Activated naive CD4-positive, alpha-beta T cell treated with anti-CD3 and anti-CD28 coated beads, Interleukin-2, amount 10 ng/mL, durations not matched to agents 7 days and 5 days (primary cell): ENCODE results near the gene MORC2.
A peak's percentile ranks its signal among the peaks of the same experiment; 100 is the strongest.

Experiments
- CTCF ChIA-PET: fragments of 350-600 bp; sonication (Branson Sonifier 250); formaldehyde crosslinking; loops from one replicate; lab custom pipeline; 2021; ENCODE audit warnings: antibody characterized with exemption; lab: Charles Lee
- DNase-seq: peaks from one replicate; pipeline ENCODE4 v3.0.0-alpha.2; 2020
- H3K27ac Mint-ChIP-seq: one replicate; pipeline ENCODE4 v1.8.0; 2021; ENCODE audit warnings: mild to moderate bottlenecking, moderate library complexity, mixed read lengths
- H3K27me3 Mint-ChIP-seq: one replicate; pipeline ENCODE4 v1.8.0; 2021; ENCODE audit warnings: mild to moderate bottlenecking, mixed read lengths
- H3K36me3 Mint-ChIP-seq: one replicate; pipeline ENCODE4 v1.8.0; 2021; ENCODE audit warnings: mixed read lengths
- H3K4me1 Mint-ChIP-seq: one replicate; pipeline ENCODE4 v1.8.0; 2021; ENCODE audit warnings: mixed read lengths
- H3K4me3 Mint-ChIP-seq: one replicate; pipeline ENCODE4 v1.8.0; 2021; ENCODE audit warnings: mild to moderate bottlenecking, moderate library complexity, mixed read lengths
- H3K9me3 Mint-ChIP-seq: one replicate; pipeline ENCODE4 v1.8.0; 2021; ENCODE audit warnings: mixed read lengths

The MORC2 gene

DNA sequence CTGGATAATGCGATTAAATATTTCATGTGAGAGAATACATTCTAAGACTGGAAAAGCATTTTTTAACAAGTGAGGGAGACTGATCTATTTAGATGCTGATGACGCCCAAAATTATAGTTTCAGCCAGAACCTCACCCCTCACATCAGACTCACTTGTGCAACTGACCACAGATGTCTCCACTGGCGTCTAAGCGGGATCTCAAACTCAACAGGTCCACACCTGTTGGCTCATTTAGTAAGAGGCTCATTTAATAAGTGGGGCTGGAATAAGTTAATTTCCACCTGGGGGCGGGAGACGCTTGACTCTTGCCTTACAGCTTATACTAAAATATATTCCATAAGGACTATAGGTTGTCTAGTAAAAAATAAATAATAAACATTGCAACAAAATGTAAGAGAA, 47.5 kb downstream of the MORC2 start:
- peaks cover 18% of the 10 kb centered on the region for H3K4me1 Mint-ChIP-seq
- no peaks in the 10 kb centered on the region for H3K27me3 Mint-ChIP-seq
- H3K36me3 Mint-ChIP-seq: peaks cover 23% of the 10 kb centered on the region
- H3K9me3 Mint-ChIP-seq: no peaks in the 10 kb centered on the region
- CTCF ChIA-PET: interaction anchor here (0.7 to 3.5 kb wide), 12 partner anchors 19 to 372 kb away, joined by 3 to 27 read pairs (median 4); partner anchors contain the start of gene SMTN
- DNase-seq: no peak
- peak overlapping the region; percentile 17 for H3K27ac Mint-ChIP-seq
- peak overlapping the region; percentile 72 for H3K4me3 Mint-ChIP-seq

DNA sequence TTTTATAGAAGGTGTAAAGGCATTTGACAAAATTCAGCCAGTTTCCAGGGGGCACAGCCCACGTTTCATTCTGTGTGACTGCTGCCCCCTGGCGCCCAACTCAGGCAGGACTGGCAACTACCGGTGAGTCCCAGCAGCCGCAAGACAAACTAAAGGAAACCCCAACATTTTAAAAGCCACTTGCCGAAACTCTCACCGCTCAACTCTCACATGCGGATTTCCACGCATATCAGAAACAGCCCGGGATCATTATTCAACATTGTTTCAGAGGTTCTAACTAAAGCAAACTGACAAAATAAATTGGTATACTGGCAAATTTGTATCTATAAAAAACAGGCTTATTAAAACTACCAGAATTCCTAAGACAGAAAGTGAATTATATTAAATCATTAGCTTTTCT, 48.2 kb downstream of the MORC2 start:
- Mint-ChIP-seq H3K4me1 (peaks cover 18% of the 10 kb centered on the region), H3K9me3 (no peaks in the 10 kb centered on the region), H3K27me3 (no peaks in the 10 kb centered on the region), H3K4me3 (peak overlapping the region; percentile 33), H3K36me3 (peaks cover 20% of the 10 kb centered on the region), H3K27ac (no peak overlapping the region)
- CTCF ChIA-PET: interaction anchor here (0.6 to 3.5 kb wide), 22 partner anchors 10 to 279 kb away, joined by 3 to 27 read pairs (median 4); partner anchors contain the start of gene SMTN
- DNase-seq: peak; percentile 89

DNA sequence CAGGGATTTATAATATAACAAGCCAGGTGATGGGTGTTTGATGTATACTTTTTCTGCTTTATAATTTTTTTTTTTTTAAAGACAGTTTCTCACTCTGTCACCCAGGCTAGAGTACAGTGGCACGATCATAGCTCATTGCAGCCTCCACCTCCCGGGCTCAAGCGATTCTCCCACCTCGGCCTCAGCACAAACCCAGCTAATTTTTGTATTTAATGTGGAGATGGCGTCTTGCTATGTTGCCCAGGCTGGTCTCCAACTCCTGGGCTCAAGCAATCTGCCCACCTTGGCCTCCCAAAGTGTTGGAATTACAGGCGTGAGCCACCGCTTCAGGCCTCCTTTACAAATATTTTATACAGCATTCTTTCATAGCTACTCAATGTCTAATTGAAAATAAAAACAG, 48.6 kb downstream of the MORC2 start:
- Mint-ChIP-seq H3K27ac (no peak overlapping the region), H3K9me3 (no peaks in the 10 kb centered on the region), H3K36me3 (peaks cover 18% of the 10 kb centered on the region), H3K4me1 (peaks cover 18% of the 10 kb centered on the region), H3K27me3 (no peaks in the 10 kb centered on the region), H3K4me3 (no peak overlapping the region)
- CTCF ChIA-PET: interaction anchor here (0.6 to 3.5 kb wide), 21 partner anchors 9 to 278 kb away, joined by 3 to 27 read pairs (median 4); no protein-coding TSS in a partner anchor
- DNase-seq: no peak

DNA sequence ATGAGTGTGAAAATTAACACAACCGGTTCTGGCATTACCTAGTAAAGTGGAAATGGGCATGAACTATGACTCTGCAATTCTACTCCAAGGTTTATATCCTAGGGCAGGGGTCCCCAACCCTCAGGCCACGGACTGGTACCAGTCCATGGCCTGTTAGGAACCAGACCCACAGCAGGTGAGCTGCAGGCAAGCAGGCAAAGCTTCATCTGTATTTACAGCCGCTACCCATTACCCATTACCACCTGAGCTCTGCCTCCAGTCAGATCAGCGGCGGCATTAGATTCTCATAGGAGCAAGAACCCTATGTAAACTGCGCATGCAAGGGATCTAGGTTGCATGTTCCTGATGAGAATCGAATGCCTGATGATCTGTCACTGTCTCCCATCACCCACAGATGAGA, 49.8 kb downstream of the MORC2 start:
- no peak overlapping the region for H3K4me3 Mint-ChIP-seq
- no peaks in the 10 kb centered on the region for H3K9me3 Mint-ChIP-seq
- CTCF ChIA-PET: interaction anchor here (0.8 to 3.5 kb wide), 4 partner anchors 10 to 164 kb away, joined by 3 to 27 read pairs (median 12); no protein-coding TSS in a partner anchor
- no peaks in the 10 kb centered on the region for H3K27me3 Mint-ChIP-seq
- no peak for DNase-seq
- H3K36me3 Mint-ChIP-seq: peaks cover 8% of the 10 kb centered on the region
- no peak overlapping the region for H3K27ac Mint-ChIP-seq
- peaks cover 18% of the 10 kb centered on the region for H3K4me1 Mint-ChIP-seq

DNA sequence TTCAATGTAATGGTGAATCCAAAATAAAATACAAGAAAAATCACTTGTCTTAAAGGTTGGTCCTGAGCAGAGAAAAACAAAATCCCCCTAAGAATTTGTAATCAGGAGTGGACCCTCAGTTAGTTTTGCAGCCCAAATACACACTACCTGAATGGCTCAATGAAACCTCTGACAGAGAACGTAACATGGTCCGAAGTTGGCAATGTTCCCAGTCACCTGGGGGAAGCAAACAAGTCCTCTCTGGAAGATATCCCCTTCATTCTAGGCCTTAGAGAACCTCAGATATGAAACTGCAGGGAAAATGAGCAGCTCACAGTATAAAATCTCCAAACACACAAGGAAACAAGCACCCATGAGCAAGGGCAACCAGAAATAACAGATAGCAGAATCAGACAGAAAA, 58.2 kb downstream of the MORC2 start:
- H3K27ac Mint-ChIP-seq: no peak overlapping the region
- H3K4me1 Mint-ChIP-seq: no peaks in the 10 kb centered on the region
- CTCF ChIA-PET: interaction anchor here (0.8 to 1.3 kb wide), 2 partner anchors 9 to 155 kb away, joined by 3 to 6 read pairs; no protein-coding TSS in a partner anchor
- no peaks in the 10 kb centered on the region for H3K9me3 Mint-ChIP-seq
- H3K4me3 Mint-ChIP-seq: no peak overlapping the region
- no peak for DNase-seq
- H3K27me3 Mint-ChIP-seq: no peaks in the 10 kb centered on the region
- H3K36me3 Mint-ChIP-seq: no peaks in the 10 kb centered on the region

DNA sequence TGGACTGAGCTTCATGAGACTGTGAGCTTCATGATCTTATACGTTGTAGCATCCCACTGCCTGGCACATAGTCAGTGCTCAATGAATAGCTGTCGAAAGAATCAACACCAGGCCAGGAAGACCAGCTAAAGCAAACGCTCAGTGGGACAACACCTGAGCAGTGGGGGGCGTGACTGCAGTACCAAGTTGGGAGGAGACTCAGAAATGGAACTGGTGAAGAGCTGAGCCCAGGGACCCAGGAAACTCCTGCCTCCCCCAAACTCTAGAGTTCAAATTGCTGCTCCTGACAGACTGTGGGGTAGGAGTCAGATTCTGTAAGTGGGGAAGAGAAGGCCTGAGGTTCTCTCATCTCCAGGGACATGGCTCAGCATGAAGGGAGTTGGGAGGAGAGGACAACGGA, 59.3 kb downstream of the MORC2 start:
- Mint-ChIP-seq H3K4me3 (no peak overlapping the region), H3K36me3 (peaks cover under 1% of the 10 kb centered on the region), H3K27me3 (no peaks in the 10 kb centered on the region), H3K4me1 (no peaks in the 10 kb centered on the region), H3K9me3 (no peaks in the 10 kb centered on the region), H3K27ac (no peak overlapping the region)
- CTCF ChIA-PET: interaction anchor here (0.6 to 2.2 kb wide), 3 partner anchors 10 to 381 kb away, joined by 3 to 10 read pairs (median 3); no protein-coding TSS in a partner anchor
- no peak for DNase-seq

DNA sequence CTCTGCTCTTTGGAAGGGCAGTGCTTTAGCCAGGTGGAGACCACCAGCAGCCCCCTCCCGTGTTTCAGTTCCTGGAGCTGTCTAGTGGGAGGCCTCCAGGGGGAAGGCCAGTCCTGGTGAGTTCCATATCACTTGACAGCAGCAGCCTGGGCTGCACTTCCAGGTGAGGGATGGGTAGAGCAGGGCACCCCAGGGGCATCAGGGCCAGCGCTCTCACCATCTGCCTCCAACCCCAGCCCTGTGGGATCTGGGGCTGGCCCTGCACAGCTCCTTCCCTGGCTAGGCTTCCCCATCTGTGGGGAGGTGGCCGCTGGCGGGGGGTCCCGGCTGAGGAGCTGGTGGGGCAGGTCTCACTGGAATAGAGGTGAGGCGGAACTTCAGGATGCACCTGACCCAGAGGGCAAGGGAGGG, 60.5 kb downstream of the MORC2 start:
- Mint-ChIP-seq H3K27ac (no peak overlapping the region), H3K9me3 (no peaks in the 10 kb centered on the region), H3K4me1 (peaks cover 1% of the 10 kb centered on the region), H3K27me3 (no peaks in the 10 kb centered on the region), H3K36me3 (peaks cover 2% of the 10 kb centered on the region), H3K4me3 (no peak overlapping the region)
- CTCF ChIA-PET: interaction anchor here (2.2 kb wide), 1 partner anchor 11 kb away, joined by 10 read pairs; no protein-coding TSS in a partner anchor
- DNase-seq: no peak

DNA sequence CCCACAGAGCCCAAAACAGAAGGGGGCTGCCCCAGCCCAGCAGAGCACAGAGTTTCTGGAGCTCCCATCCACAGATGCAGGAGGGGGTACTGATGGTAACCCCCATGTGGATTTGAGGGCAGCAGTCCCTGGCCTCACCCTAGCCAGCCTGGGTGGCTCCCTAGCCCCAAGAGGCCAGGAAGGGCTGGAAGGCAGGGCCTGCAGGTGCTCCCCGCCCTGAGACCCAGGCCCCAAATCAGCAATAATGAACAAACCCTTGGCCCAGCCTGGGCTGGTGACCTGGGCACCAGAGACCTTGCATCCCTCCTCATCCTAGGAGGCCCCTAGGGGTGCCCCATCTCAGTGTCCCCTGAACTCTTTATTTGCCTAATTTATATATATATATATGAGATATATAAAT, 61.6 kb downstream of the MORC2 start:
- CTCF ChIA-PET: no interaction called here
- peaks cover 6% of the 10 kb centered on the region for H3K36me3 Mint-ChIP-seq
- H3K27ac Mint-ChIP-seq: no peak overlapping the region
- H3K9me3 Mint-ChIP-seq: no peaks in the 10 kb centered on the region
- no peak overlapping the region for H3K4me3 Mint-ChIP-seq
- peaks cover 9% of the 10 kb centered on the region for H3K4me1 Mint-ChIP-seq
- no peak for DNase-seq
- no peaks in the 10 kb centered on the region for H3K27me3 Mint-ChIP-seq

DNA sequence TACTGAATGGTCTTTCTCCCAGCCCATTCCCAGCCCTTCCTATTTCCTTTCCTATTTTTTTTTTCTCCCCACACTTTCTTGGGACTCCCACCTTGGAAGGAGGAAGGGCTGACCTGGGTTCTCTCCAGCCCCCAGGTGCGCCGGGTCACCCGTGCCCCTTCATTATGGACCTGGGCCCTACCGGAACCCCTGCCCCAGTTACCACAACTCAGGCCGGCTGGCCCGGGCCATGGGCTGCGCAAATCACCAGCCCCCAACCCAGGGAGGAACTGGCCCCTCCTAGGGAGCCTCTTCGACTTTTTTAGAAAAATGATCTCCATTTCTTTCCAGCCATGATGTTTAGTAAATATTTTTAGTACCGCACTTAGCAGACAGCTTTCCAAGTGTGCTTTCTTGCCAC, 62.2 kb downstream of the MORC2 start:
- Mint-ChIP-seq H3K27ac (no peak overlapping the region), H3K4me3 (no peak overlapping the region), H3K27me3 (no peaks in the 10 kb centered on the region), H3K4me1 (peaks cover 9% of the 10 kb centered on the region), H3K36me3 (peaks cover 8% of the 10 kb centered on the region), H3K9me3 (no peaks in the 10 kb centered on the region)
- CTCF ChIA-PET: no interaction called here
- no peak for DNase-seq

DNA sequence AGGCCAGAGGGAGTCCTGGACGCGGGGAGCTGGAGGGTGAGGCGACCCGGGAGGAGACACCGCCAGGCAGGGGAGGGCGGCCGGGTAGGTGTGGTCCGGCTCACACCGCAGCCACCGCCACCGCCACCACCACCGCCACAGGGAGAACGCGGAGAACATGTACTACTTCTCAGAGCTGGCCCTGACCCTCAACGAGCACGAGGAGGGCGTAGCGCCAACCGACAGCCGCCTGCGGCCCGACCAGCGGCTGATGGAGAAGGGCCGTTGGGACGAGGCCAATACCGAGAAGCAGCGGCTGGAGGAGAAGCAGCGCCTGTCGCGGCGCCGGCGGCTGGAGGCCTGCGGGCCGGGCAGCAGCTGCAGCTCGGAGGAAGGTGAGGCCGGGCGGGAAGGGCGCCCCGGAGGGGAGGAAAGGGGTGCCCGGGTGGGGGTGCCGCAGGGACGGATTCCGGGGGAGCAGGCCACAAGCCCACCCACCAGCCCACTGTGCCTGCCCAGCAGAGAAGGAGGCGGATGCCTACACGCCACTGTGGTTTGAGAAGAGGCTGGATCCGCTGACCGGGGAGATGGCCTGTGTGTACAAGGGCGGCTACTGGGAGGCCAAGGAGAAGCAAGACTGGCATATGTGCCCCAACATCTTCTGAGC, 62.8 kb downstream of the MORC2 start:
- Mint-ChIP-seq H3K36me3 (peaks cover 8% of the 10 kb centered on the region), H3K9me3 (no peaks in the 10 kb centered on the region), H3K27me3 (no peaks in the 10 kb centered on the region), H3K27ac (no peak overlapping the region), H3K4me1 (peaks cover 9% of the 10 kb centered on the region), H3K4me3 (no peak overlapping the region)
- DNase-seq: no peak
- CTCF ChIA-PET: no interaction called here

DNA sequence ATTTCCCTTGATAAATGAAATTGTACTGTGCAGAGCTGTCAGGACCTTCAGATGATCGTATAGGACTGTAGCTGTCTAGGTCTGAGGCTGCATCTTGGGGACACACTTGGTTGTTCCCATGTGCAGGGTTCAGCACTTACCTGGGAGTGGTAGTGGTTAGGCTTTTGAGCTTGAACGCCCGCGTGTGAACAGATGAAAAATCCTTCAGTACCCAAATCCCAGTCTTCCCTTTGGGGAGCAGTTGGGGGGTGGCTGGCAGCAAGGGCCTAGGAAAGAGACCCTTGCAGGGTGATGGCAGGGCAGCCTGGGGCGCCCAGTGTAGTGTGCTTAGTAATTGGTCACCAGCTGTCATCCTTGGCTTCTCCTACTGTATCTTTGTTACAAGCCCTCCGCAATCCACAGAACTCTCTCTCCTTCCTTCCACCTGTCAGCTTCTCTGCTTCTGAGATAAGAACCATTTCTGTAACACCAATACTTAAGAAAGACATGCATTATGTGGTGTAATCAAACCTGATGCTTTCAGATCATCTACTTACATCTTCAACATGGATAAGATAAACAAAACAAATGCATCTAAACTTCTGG, 64.6 kb downstream of the MORC2 start:
- Mint-ChIP-seq H3K27ac (no peak overlapping the region), H3K9me3 (peaks cover 2% of the 10 kb centered on the region), H3K4me1 (peaks cover 9% of the 10 kb centered on the region), H3K4me3 (no peak overlapping the region), H3K36me3 (peaks cover 9% of the 10 kb centered on the region), H3K27me3 (no peaks in the 10 kb centered on the region)
- DNase-seq: no peak
- CTCF ChIA-PET: interaction anchor here (1.0 to 1.3 kb wide), 2 partner anchors 13 to 15 kb away, joined by 3 to 4 read pairs; no protein-coding TSS in a partner anchor

DNA sequence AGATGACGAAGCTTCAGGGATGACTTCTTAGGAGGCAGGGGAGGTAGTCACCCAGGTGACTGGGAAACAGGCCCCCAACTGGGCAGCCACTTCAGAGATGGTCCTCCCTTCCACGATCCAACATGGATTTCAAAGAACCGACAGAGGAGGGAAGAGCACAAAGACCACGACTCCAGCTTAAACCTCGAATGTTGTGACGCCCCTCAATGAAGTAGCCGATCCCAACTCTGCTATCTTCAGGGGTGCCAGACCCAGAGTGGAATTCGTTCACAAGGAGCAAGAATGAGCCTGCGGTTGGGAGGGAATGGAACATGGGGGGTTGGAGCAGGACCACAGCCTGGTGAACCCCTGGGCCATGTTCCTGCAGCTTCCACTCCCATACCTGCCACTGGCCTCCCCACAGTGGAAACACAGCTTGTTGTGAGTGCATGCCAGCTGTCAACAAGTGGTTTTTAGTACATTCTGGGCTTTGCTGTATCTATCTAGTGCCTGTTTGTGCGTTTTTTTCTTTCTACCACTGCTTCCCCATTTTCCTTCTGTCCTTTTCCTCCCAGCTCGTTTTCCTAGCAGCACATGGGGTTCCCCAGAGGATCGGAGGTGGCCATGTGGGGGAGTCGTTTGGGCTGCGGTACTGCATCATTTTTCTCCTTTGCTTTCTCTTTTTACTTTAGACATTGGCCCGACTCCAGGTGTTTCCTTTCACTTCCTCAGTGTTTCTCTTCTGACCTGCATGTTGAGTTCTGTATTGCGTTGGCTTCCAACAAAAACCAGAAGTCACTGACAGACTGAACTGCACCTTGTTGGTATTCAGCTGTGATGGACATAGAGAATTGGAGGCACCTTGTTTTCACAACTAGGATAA, 65.8 kb downstream of the MORC2 start:
- Mint-ChIP-seq H3K4me3 (no peak overlapping the region), H3K36me3 (peaks cover 9% of the 10 kb centered on the region), H3K9me3 (peaks cover 2% of the 10 kb centered on the region), H3K27me3 (no peaks in the 10 kb centered on the region), H3K27ac (no peak overlapping the region), H3K4me1 (peaks cover 9% of the 10 kb centered on the region)
- DNase-seq: no peak
- CTCF ChIA-PET: interaction anchor here (1.2 kb wide), 1 partner anchor 17 kb away, joined by 3 read pairs; no protein-coding TSS in a partner anchor

DNA sequence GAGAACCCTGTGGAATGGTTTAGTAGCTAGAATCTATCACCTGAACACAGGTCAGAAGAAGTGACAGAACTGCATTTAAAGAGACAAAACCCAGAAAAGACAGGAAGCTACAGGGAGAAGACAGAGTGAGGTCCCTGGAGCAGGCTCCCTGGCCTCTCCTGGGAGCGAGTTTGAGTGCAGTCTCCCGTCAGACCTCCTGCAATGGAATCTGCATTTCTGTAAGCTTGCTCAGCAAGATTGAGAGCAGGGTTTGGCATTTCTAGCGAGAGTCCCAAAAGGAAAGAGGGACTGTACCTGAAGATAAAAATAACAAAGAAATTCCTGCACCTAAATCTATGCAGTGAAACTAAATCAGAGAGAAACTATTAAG, 74.2 kb downstream of the MORC2 start:
- peak overlapping the region; percentile 71 for H3K27ac Mint-ChIP-seq
- no peak overlapping the region for H3K4me3 Mint-ChIP-seq
- H3K27me3 Mint-ChIP-seq: no peaks in the 10 kb centered on the region
- CTCF ChIA-PET: interaction anchor here (0.5 to 1.0 kb wide), 2 partner anchors 26 to 186 kb away, joined by 3 to 5 read pairs; no protein-coding TSS in a partner anchor
- no peaks in the 10 kb centered on the region for H3K36me3 Mint-ChIP-seq
- H3K9me3 Mint-ChIP-seq: peaks cover 2% of the 10 kb centered on the region
- no peak for DNase-seq
- peaks cover 24% of the 10 kb centered on the region for H3K4me1 Mint-ChIP-seq
